K562 (cell line): ENCODE data around the gene IDS. TPM values are rescaled to one million over a fixed set of nuclear protein-coding genes. Genes with fewer than 3 reads are reported as not detected.
"Not testable (repeated sequence)": the region's sequence is repeated elsewhere in the genome, so short reads cannot be mapped to it uniquely, and the experiment has no call there.

Experiments used
- ATAC-seq: fragments of 200-7000 bp; cut with Tn5 transposase; 3 replicates; pipeline ENCODE4 v1.9.1; 2020; ENCODE audit warnings: moderate library complexity
- BruUV-seq: library from RNA; stranded (reverse); fragments of 400-500 nt; replicated peaks from 2 replicates; lab custom pipeline; 2021; lab: Mats Ljungman, UMichigan
- CTCF ChIA-PET: fragments of 300-600 bp; formaldehyde crosslinking; extraction: SDS; loops from one replicate; lab custom pipeline; 2021; ENCODE audit warnings: low intra/inter-chr PET ratio; lab: Yijun Ruan, JAX
- POLR2A ChIA-PET: fragments of 300-600, 350-650 bp; sonication (Branson Sonifier 250); formaldehyde crosslinking; extraction: SDS; loops from one replicate; lab custom pipeline; 2021; ENCODE audit warnings: antibody characterized with exemption, inconsistent platforms; lab: Yijun Ruan, JAX
- DNase-seq, 4 experiments: peaks; one replicate each; pipeline versions ENCODE4 v3.0.0 to v3.0.0-alpha.2; 2011 to 2018; ENCODE audit warnings: low spot score in 3 of 4, mixed read lengths in 3 of 4; ENCODE audit errors: extremely low read depth in 1 of 4
- FAIRE-seq: peaks from 2 replicates; lab custom pipeline; 2011; peaks lifted over from hg19 to GRCh38; lab: Jason Lieb, UNC
- H2AFZ ChIP-seq: 2 replicates; pipeline ENCODE4 v1.6.0; 2011; ENCODE audit warnings: low read depth, low read length, control low read depth, inconsistent platforms
- H3K27ac ChIP-seq: fragments of 200-600 bp; 3 replicates; pipeline ENCODE4 v1.8.0; 2011; ENCODE audit warnings: low read depth, mild to moderate bottlenecking, control low read depth, inconsistent platforms, low read length, moderate library complexity, mixed read lengths; ENCODE audit errors: extremely low read depth
- H3K27me3 ChIP-seq, 2 experiments: fragments of 300-600 bp in 1 of 2; 2 replicates in 1 of 2; 3 replicates in 1 of 2; pipeline versions ENCODE4 v1.6.0 to v1.8.0; 2011; ENCODE audit warnings: inconsistent platforms in 2 of 2, low read length in 2 of 2, mild to moderate bottlenecking in 1 of 2, mixed read lengths in 1 of 2, moderate library complexity in 1 of 2; ENCODE audit not compliant: control insufficient read depth in 2 of 2, insufficient read depth in 2 of 2
- H3K36me3 ChIP-seq: fragments of 300-600 bp; 3 replicates; pipeline ENCODE4 v1.8.0; 2011; ENCODE audit warnings: mild to moderate bottlenecking, low read length, inconsistent platforms; ENCODE audit not compliant: control insufficient read depth, insufficient read depth
- H3K4me1 ChIP-seq, 2 experiments: fragments of 200-600 bp in 1 of 2; replicated peaks in 1 of 2; 2 replicates in 1 of 2; 3 replicates in 1 of 2; pipeline versions ENCODE4 v1.5.1 to v1.8.0; 2011; ENCODE audit warnings: inconsistent platforms in 2 of 2, low read length in 2 of 2, mild to moderate bottlenecking in 1 of 2, mixed read lengths in 1 of 2, moderate library complexity in 1 of 2; ENCODE audit not compliant: control insufficient read depth in 2 of 2, insufficient read depth in 2 of 2
- H3K4me2 ChIP-seq: 2 replicates; pipeline ENCODE4 v1.6.1; 2011; ENCODE audit warnings: low read length, control low read depth, inconsistent platforms, mixed read lengths; ENCODE audit not compliant: insufficient read depth
- H3K4me3 ChIP-seq: fragments of 200-600 bp; sonication (generic), shearing (Covaris generic); 2 replicates; pipeline ENCODE4 v1.5.1; 2016; ENCODE audit warnings: control low read depth, inconsistent platforms
- H3K79me2 ChIP-seq: fragments of 200-600 bp; 3 replicates; pipeline ENCODE4 v1.8.0; 2011; ENCODE audit warnings: low read length, inconsistent platforms; ENCODE audit not compliant: control insufficient read depth, insufficient read depth
- H3K9ac ChIP-seq, 2 experiments: 2 replicates each; pipeline versions ENCODE4 v1.6.0 to v1.6.1; 2011; ENCODE audit warnings: low read depth in 2 of 2, low read length in 2 of 2, control low read depth in 1 of 2, inconsistent platforms in 1 of 2, mild to moderate bottlenecking in 1 of 2, mixed read lengths in 1 of 2; ENCODE audit not compliant: insufficient read depth in 1 of 2
- H3K9me1 ChIP-seq: one replicate; pipeline ENCODE4 v1.6.0; 2011; ENCODE audit warnings: inconsistent platforms, mild to moderate bottlenecking, low read length, moderate library complexity; ENCODE audit not compliant: control insufficient read depth, insufficient read depth
- H3K9me3 ChIP-seq: replicated peaks from 2 replicates; pipeline ENCODE4 v1.5.1; 2011; ENCODE audit warnings: low read depth, low read length, inconsistent platforms; ENCODE audit not compliant: control insufficient read depth, insufficient read depth
- H4K20me1 ChIP-seq: replicated peaks from 2 replicates; pipeline ENCODE4 v1.6.1; 2011; ENCODE audit warnings: low read length, inconsistent platforms, mixed read lengths; ENCODE audit not compliant: control insufficient read depth, insufficient read depth
- ZNF263 ChIP-seq: sonication (generic); formaldehyde crosslinking; IDR thresholded peaks from 2 replicates; pipeline ENCODE4 v1.8.0; 2022; ENCODE audit warnings: mild to moderate bottlenecking, missing genetic modification reagents, borderline replicate concordance
- WGBS: fragments of 100-300 bp; shearing (Covaris generic); methylation state at CpG from one replicate; pipeline ENCODE4 v1.1.6; 2016; ENCODE audit warnings: low coverage, mixed read lengths; ENCODE audit not compliant: insufficient coverage; ENCODE audit errors: missing lambda C conversion rate; 5-methylcytosine and 5-hydroxymethylcytosine counted together
- in situ Hi-C: fragments of 300-500 bp; cut with MboI; formaldehyde crosslinking; loops from 4 replicates; pipeline ENCODE4 v1.15.0; 2018; ENCODE audit warnings: inconsistent platforms, mixed read lengths
- intact Hi-C: fragments of 100-400 bp; cut with micrococcal nuclease; formaldehyde crosslinking; loops from 2 replicates; pipeline ENCODE4 v1.14.2; 2022
- polyA plus RNA-seq, 8 experiments: library from polyadenylated mRNA; depleted of rRNA in 4 of 8; stranded (reverse) in 5 of 8; unstranded in 3 of 8; fragments of >200 nt; fragmentation: Nextera tagmentation in 2 of 8; fragmentation: Illumina TruSeq in 1 of 8; extraction: Ambion mirVana in 2 of 8; extraction: Trizol in 1 of 8; gene quantifications; 2 replicates each; pipeline versions ENCODE4 v1.2.1 to v1.2.3, GENCODE V29; 2011 to 2014; ENCODE audit warnings: inconsistent platforms in 1 of 8, missing spikeins in 1 of 8
- total RNA-seq, 7 experiments: library from RNA; depleted of rRNA in 6 of 7; stranded (reverse); fragments of >200 nt in 6 of 7; fragmentation: Illumina TruSeq in 2 of 7; extraction: Trizol in 2 of 7; gene quantifications; 2 replicates each; pipeline versions ENCODE4 v1.2.1 to v1.2.3, GENCODE V29; 2011 to 2021; ENCODE audit warnings: low replicate concordance in 1 of 7
- TF ChIP-seq, protein P1 (sequence below): IDR thresholded peaks from 2 replicates; pipeline ENCODE4 v1.6.1; 2016; ENCODE audit warnings: missing genetic modification characterization, missing compliant biosample characterization

IDS gene
- total and polyA plus RNA-seq, 9 of the 15 experiments (the other 6 are each of a cell fraction or from before 2014, with no cell fraction given), result 2.0 to 18.6 (median 8.6) TPM

DNA sequence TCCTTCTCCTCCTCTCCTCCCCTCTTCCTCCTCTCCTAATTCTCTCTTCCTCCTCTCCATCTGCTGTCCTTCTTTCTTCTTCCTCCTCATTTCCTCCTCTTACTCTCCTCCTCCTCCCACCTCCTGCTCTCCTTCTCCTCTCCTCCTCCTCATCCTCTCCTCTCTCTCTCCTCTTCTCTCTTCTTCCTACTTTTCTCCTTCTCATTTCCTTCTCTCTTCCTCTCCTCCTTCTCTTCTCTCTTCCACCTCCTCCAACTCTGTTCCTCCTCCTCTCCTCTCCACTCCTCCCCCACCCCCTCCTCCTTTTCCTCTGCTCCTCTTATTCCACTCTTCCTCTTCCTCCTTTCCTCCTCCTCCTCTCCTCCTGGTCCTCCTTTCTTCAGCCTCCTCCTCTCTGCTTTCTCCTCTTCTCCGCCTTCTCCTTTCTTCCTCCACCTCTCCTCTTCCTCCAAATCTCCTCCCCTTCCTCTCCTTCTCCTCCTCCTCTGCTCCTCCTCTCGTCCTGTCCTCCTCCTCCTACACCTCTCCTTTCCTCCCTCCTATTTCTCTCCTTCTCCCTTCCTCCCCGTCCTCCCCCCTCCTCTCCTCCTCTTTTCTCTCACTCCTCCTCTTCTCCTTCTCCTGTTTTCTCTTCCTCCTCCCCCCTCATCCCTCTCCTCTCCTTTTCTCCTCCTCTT is 30.0 kb upstream of the IDS start:
- FAIRE-seq, DNase-seq, H3K9me3 ChIP-seq, H3K79me2 ChIP-seq, H3K9me1 ChIP-seq, H3K9ac ChIP-seq, H3K36me3 ChIP-seq, H4K20me1 ChIP-seq, H3K4me1 ChIP-seq, ATAC-seq, CTCF ChIA-PET, H3K4me3 ChIP-seq, H3K27ac ChIP-seq, POLR2A ChIA-PET, H3K27me3 ChIP-seq, H2AFZ ChIP-seq, BruUV-seq, H3K4me2 ChIP-seq, intact Hi-C loops: not testable (repeated sequence)
- in situ Hi-C loops, result loop anchor here (10.0 kb wide), 1 partner anchor 410 kb away; no protein-coding TSS in a partner anchor
- TF ChIP-seq, protein P1, sequence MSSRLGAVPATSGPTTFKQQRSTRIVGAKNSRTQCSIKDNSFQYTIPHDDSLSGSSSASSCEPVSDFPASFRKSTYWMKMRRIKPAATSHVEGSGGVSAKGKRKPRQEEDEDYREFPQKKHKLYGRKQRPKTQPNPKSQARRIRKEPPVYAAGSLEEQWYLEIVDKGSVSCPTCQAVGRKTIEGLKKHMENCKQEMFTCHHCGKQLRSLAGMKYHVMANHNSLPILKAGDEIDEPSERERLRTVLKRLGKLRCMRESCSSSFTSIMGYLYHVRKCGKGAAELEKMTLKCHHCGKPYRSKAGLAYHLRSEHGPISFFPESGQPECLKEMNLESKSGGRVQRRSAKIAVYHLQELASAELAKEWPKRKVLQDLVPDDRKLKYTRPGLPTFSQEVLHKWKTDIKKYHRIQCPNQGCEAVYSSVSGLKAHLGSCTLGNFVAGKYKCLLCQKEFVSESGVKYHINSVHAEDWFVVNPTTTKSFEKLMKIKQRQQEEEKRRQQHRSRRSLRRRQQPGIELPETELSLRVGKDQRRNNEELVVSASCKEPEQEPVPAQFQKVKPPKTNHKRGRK (tag), result peak; percentile 45; the same call in 1 of the 2 replicates
- TF ChIP-seq ZNF263, result peak; percentile 73
- WGBS, result no CpG with 5 or more reads among the region's 3 CpGs

DNA sequence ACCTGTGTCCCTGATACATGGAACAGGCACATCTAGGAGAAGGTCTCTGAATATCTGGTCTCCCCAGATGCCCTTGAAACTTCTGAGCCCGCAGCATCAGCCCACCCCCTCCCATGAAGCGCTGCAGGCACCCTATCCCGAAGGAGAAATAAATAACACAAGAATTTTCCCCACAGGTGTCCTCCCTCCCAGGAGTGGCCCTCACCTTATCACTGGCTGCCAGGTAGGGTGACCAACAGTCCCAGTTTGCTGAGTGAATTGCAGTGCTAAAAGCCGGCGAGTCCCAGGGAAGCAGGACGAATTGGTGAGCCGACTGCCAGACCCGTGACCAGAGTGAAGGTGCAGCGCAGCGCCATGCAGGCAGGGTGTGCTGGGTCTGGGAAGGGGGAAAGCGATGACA is 28.9 kb upstream of the IDS start:
- H2AFZ ChIP-seq, ATAC-seq, H3K4me2 ChIP-seq, H3K79me2 ChIP-seq, H3K36me3 ChIP-seq, H3K4me3 ChIP-seq, FAIRE-seq, CTCF ChIA-PET, H3K27ac ChIP-seq, H3K9me1 ChIP-seq, H3K4me1 ChIP-seq, H3K27me3 ChIP-seq, H3K9me3 ChIP-seq, DNase-seq, H3K9ac ChIP-seq, H4K20me1 ChIP-seq, POLR2A ChIA-PET, BruUV-seq, intact Hi-C loops: not testable (repeated sequence)
- 66% methylated on average over 5 of the region's 11 CpGs for WGBS
- in situ Hi-C loops, result loop anchor here (10.0 kb wide), 1 partner anchor 411 kb away; no protein-coding TSS in a partner anchor

DNA sequence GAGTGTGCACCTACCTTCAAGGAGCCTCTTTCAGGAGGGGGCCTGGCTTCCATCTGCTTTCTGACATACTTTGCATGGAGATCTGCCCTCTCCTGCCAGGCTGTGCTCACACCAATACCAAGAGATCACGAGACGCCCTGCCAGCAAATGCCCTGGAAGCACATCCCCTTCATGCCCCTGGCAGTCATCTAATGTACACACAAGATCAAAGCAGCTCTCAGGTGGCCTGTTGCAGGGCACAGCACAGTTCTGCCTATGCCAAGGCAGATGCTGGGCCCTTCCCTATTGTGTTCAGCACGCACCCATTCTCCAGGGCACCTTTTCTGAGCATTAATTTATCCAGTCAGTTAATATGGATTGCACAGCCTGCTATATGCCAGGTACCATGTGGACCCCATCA is 27.8 kb upstream of the IDS start:
- CTCF ChIA-PET, H3K27ac ChIP-seq, BruUV-seq, DNase-seq, H4K20me1 ChIP-seq, H3K4me3 ChIP-seq, ATAC-seq, POLR2A ChIA-PET, H3K4me1 ChIP-seq, intact Hi-C loops, FAIRE-seq, H3K9me3 ChIP-seq, H2AFZ ChIP-seq, H3K27me3 ChIP-seq, H3K4me2 ChIP-seq, H3K9me1 ChIP-seq, H3K36me3 ChIP-seq, H3K9ac ChIP-seq, H3K79me2 ChIP-seq: not testable (repeated sequence)
- WGBS, result no CpG with 5 or more reads among the region's 3 CpGs
- in situ Hi-C loops, result loop anchor here (10.0 kb wide), 1 partner anchor 412 kb away; no protein-coding TSS in a partner anchor
